MM.1S (cell line): ENCODE measurements around the gene LRRTM2.
A peak's percentile ranks its signal among the peaks of the same experiment; 100 is the strongest.

Source experiments
- DNase-seq: peaks from one replicate; pipeline ENCODE4 v3.0.0-alpha.2; 2015
- H2AFZ ChIP-seq: fragments of 300-600 bp; sonication (generic); 2 replicates; pipeline ENCODE4 v1.6.0; 2016; ENCODE audit warnings: antibody characterized with exemption, low read length
- H3F3A ChIP-seq: fragments of 300-600 bp; sonication (generic); 2 replicates; pipeline ENCODE4 v1.6.1; 2016; ENCODE audit warnings: mild to moderate bottlenecking, antibody characterized with exemption, low read length, moderate library complexity, mixed read lengths; ENCODE audit not compliant: insufficient read depth
- H3K27ac ChIP-seq: fragments of 300-600 bp; sonication (generic); 2 replicates; pipeline ENCODE4 v1.5.1; 2016; ENCODE audit warnings: mild to moderate bottlenecking, low read length
- H3K27me3 ChIP-seq: fragments of 300-600 bp; sonication (generic); replicated peaks from 2 replicates; pipeline ENCODE4 v1.6.0; 2016; ENCODE audit warnings: low read length; ENCODE audit not compliant: insufficient read depth
- H3K36me3 ChIP-seq: fragments of 300-600 bp; sonication (generic); replicated peaks from 2 replicates; pipeline ENCODE4 v1.6.1; 2016; ENCODE audit warnings: mild to moderate bottlenecking, low read length, mixed read lengths; ENCODE audit not compliant: insufficient read depth
- H3K4me1 ChIP-seq: fragments of 300-600 bp; sonication (generic); 2 replicates; pipeline ENCODE4 v1.6.1; 2016; ENCODE audit warnings: low read length, mixed read lengths
- H3K4me2 ChIP-seq: fragments of 300-600 bp; sonication (generic); 2 replicates; pipeline ENCODE4 v1.6.0; 2016; ENCODE audit warnings: low read depth, low read length
- H3K4me3 ChIP-seq: fragments of 300-600 bp; sonication (generic); 2 replicates; pipeline ENCODE4 v1.5.1; 2016; ENCODE audit warnings: low read length, mixed read lengths
- H3K79me2 ChIP-seq: fragments of 300-600 bp; sonication (generic); 2 replicates; pipeline ENCODE4 v1.6.1; 2016; ENCODE audit warnings: mixed run types, low read length, mixed read lengths
- H3K9ac ChIP-seq: fragments of 300-600 bp; sonication (generic); 2 replicates; pipeline ENCODE4 v1.6.1; 2016; ENCODE audit warnings: low read length, mixed read lengths
- H3K9me2 ChIP-seq: fragments of 300-600 bp; sonication (generic); replicated peaks from 2 replicates; pipeline ENCODE4 v1.6.1; 2016; ENCODE audit warnings: mild to moderate bottlenecking, low read length, mixed read lengths; ENCODE audit not compliant: insufficient read depth
- H3K9me3 ChIP-seq: fragments of 300-600 bp; sonication (generic); replicated peaks from 2 replicates; pipeline ENCODE4 v1.6.1; 2016; ENCODE audit warnings: mild to moderate bottlenecking, low read length, mixed read lengths; ENCODE audit not compliant: insufficient read depth
- H4K20me1 ChIP-seq: fragments of 300-600 bp; sonication (generic); 2 replicates; pipeline ENCODE4 v1.6.1; 2016; ENCODE audit warnings: mild to moderate bottlenecking, low read length, moderate library complexity, mixed read lengths; ENCODE audit not compliant: insufficient read depth
- CTCF ChIP-seq: fragments of 300-600 bp; sonication (generic); IDR thresholded peaks from 2 replicates; pipeline ENCODE4 v1.5.1; 2016; ENCODE audit warnings: antibody characterized with exemption, low read length, mixed read lengths
- EZH2 ChIP-seq: fragments of 300-600 bp; sonication (generic); optimal IDR thresholded peaks from 2 replicates; pipeline ENCODE3; 2017; ENCODE audit warnings: low read depth, mild to moderate bottlenecking, antibody characterized with exemption, low read length, mixed read lengths
- EZH2phosphoT487 ChIP-seq: fragments of 300-600 bp; sonication (generic); IDR thresholded peaks from 2 replicates; pipeline ENCODE4 v1.6.1; 2018; ENCODE audit warnings: antibody characterized with exemption, low read length

The LRRTM2 gene

GRCh38 chr5:138918686-138919085, 43.6 kb upstream of the LRRTM2 start:
- Histone ChIP-seq H3K4me3 (no peak overlapping the region), H3K27ac (no peak overlapping the region), H3K36me3 (no peaks in the 10 kb centered on the region), H2AFZ (no peak overlapping the region), H3K27me3 (no peaks in the 10 kb centered on the region), H3K9me2 (no peaks in the 10 kb centered on the region), H4K20me1 (no peaks in the 10 kb centered on the region), H3K4me1 (no peaks in the 10 kb centered on the region), H3K9ac (no peak overlapping the region), H3K4me2 (no peak overlapping the region), H3F3A (no peaks in the 10 kb centered on the region), H3K9me3 (no peaks in the 10 kb centered on the region), H3K79me2 (no peaks in the 10 kb centered on the region)
- TF ChIP-seq EZH2 (no peak), CTCF (no peak), EZH2phosphoT487 (no peak)
- peak; percentile 13 for DNase-seq

DNA sequence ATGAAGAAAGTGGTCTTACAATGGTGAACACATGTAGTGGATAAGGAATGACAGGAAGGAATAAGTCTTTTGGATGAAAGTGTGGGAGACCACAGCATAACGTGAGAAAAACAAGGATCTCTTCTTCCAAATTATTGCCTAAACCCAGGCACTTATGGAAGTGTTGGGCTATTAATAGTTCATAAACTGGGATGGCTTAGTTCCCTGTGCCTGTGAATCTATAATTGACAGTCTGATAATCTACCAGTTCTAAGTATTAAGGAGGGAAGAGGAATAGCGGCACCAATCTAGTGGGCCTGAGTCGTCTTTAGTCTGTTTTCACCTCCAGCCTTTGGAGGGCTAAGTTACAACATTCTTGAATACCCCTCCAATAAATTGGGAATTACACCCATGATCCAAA, 39.2 kb upstream of the LRRTM2 start:
- H3K4me2 ChIP-seq = no peak overlapping the region
- H3K4me1 ChIP-seq = no peaks in the 10 kb centered on the region
- H3K4me3 ChIP-seq = no peak overlapping the region
- no peaks in the 10 kb centered on the region for H3K36me3 ChIP-seq
- TF ChIP-seq EZH2phosphoT487 (no peak), CTCF (no peak), EZH2 (no peak)
- no peak overlapping the region for H3K9ac ChIP-seq
- no peak overlapping the region for H2AFZ ChIP-seq
- H3F3A ChIP-seq = no peaks in the 10 kb centered on the region
- H3K9me2 ChIP-seq = no peaks in the 10 kb centered on the region
- H4K20me1 ChIP-seq = no peaks in the 10 kb centered on the region
- no peaks in the 10 kb centered on the region for H3K79me2 ChIP-seq
- no peaks in the 10 kb centered on the region for H3K27me3 ChIP-seq
- no peak for DNase-seq
- no peaks in the 10 kb centered on the region for H3K9me3 ChIP-seq
- no peak overlapping the region for H3K27ac ChIP-seq

DNA sequence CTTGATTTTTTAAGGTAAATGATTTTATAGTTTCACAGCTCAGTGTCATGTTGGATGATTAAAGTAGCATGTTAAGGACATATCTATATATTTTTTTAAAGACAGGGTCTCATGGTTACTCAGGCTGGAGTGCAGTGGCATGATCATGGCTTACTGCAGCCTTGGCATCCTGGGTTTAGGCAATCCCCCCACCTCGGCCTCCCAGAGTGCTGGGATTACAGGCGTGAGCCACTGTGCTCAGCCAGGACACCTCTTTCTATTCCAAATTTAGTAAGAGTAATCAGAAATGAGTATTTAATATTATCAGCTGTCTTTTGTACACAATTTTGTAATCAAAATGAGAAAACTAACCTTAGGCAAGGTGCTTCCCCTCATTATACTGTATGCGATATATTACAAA, 38.6 kb upstream of the LRRTM2 start:
- Histone ChIP-seq H3K4me2 (no peak overlapping the region), H3K79me2 (no peaks in the 10 kb centered on the region)
- TF ChIP-seq EZH2phosphoT487 = no peak
- TF ChIP-seq CTCF = no peak
- no peak for TF ChIP-seq EZH2

More for the DNA sequence above, 38.6 kb upstream of the LRRTM2 start:
- Histone ChIP-seq H3K4me1 (no peaks in the 10 kb centered on the region), H3K9me3 (no peaks in the 10 kb centered on the region), H3F3A (no peaks in the 10 kb centered on the region), H3K27me3 (no peaks in the 10 kb centered on the region), H4K20me1 (no peaks in the 10 kb centered on the region), H3K9ac (no peak overlapping the region), H3K36me3 (no peaks in the 10 kb centered on the region), H3K9me2 (no peaks in the 10 kb centered on the region), H2AFZ (no peak overlapping the region), H3K27ac (no peak overlapping the region), H3K4me3 (no peak overlapping the region)
- no peak for DNase-seq
